Thyroid gland (tissue), 4 donors: ENCODE data around the gene BPIFB4.

Source experiments
- POLR2A ChIP-seq, 2 donors: fragments of 450-650 bp; IDR thresholded peaks; one replicate each; pipeline ENCODE4 v1.6.1; 2017; ENCODE audit warnings: antibody characterized with exemption in 2 of 2, mild to moderate bottlenecking in 2 of 2, moderate library complexity in 1 of 2
- TF ChIP-seq, protein P1 (sequence below), 6 experiments: fragments of 200-600 bp in 3 of 6; fragments of 450-650 bp in 3 of 6; sonication (generic) in 3 of 6; IDR thresholded peaks; one replicate each; pipeline ENCODE4 v1.5.1; 2016 to 2019; ENCODE audit warnings: antibody characterized with exemption in 6 of 6, mild to moderate bottlenecking in 2 of 6, inconsistent platforms in 1 of 6, moderate library complexity in 1 of 6

DNA sequence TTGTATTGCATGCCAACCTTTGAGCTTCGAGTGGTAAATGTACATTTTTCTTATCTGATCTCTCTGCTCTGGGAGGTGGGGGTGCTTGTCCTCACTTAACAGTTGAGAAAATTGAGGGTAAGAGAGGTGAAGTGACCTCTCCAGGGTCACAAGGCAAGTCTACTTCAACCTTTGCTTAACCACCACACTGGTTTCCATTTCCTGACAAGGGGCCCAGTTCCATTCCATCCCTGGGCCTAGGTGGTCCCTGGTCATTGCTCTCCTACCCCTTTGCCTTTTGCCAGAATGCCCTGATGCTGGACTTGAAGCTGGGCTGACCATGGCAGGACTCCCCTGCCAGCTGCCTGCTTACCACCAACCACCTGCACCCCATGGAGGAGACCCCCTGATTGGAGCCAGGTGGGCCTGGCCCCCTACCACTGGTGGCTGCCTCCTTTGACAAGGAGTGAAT is 35.7 kb upstream of the BPIFB4 start:
- TF ChIP-seq, protein P1, sequence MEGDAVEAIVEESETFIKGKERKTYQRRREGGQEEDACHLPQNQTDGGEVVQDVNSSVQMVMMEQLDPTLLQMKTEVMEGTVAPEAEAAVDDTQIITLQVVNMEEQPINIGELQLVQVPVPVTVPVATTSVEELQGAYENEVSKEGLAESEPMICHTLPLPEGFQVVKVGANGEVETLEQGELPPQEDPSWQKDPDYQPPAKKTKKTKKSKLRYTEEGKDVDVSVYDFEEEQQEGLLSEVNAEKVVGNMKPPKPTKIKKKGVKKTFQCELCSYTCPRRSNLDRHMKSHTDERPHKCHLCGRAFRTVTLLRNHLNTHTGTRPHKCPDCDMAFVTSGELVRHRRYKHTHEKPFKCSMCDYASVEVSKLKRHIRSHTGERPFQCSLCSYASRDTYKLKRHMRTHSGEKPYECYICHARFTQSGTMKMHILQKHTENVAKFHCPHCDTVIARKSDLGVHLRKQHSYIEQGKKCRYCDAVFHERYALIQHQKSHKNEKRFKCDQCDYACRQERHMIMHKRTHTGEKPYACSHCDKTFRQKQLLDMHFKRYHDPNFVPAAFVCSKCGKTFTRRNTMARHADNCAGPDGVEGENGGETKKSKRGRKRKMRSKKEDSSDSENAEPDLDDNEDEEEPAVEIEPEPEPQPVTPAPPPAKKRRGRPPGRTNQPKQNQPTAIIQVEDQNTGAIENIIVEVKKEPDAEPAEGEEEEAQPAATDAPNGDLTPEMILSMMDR (IDR thresholded peaks at IDR 0.05), result no peak
- no peak for TF ChIP-seq POLR2A (IDR thresholded peaks at IDR 0.05)
